ENCODE results near the gene KHNYN. TPM values are rescaled to one million over a fixed set of nuclear protein-coding genes. Genes with fewer than 3 reads are reported as not detected.

The KHNYN gene
- total and polyA plus RNA-seq, 2 of the 8 experiments (the other 6 are each of a cell fraction or from before 2014, with no cell fraction given) = 7.6 to 22.3 TPM

DNA sequence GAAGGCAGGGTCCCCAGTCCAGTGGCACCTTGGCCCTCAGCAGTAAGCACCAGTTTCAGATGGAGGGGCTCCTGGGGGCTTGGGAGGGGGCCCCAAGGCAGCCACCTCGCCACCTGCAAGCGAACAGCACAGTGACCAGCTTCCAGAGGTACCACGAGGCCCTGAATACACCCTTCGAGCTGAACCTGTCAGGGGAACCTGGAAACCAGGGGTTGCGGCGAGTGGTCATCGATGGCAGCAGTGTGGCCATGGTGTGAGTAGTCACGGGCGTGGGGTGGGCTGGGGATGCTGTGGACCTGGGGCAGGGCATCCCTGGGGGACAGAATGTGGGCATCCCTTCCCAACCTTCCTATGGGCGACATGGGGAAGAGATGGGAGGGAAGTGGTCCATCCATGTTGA is 19.8 kb upstream of the KHNYN start (continued):
- TF ChIP-seq, protein P1, sequence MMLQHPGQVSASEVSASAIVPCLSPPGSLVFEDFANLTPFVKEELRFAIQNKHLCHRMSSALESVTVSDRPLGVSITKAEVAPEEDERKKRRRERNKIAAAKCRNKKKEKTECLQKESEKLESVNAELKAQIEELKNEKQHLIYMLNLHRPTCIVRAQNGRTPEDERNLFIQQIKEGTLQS (IDR thresholded peaks at IDR 0.05; ENCODE audit: insufficient read depth, low read depth, low read length) = no peak
- TF ChIP-seq, protein P2, sequence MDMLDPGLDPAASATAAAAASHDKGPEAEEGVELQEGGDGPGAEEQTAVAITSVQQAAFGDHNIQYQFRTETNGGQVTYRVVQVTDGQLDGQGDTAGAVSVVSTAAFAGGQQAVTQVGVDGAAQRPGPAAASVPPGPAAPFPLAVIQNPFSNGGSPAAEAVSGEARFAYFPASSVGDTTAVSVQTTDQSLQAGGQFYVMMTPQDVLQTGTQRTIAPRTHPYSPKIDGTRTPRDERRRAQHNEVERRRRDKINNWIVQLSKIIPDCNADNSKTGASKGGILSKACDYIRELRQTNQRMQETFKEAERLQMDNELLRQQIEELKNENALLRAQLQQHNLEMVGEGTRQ (IDR thresholded peaks at IDR 0.05; ENCODE audit: low read length) = no peak
- TF ChIP-seq GTF2F1 (IDR thresholded peaks at IDR 0.05; ENCODE audit: borderline replicate concordance, low read depth, low read length) (no peak), RNF2 (IDR thresholded peaks at IDR 0.05; ENCODE audit: borderline replicate concordance, low read depth, low read length, missing control alignments, poor library complexity, severe bottlenecking) (no peak)
